Measurements from ENCODE around the gene BRI3BP.

The BRI3BP gene

DNA sequence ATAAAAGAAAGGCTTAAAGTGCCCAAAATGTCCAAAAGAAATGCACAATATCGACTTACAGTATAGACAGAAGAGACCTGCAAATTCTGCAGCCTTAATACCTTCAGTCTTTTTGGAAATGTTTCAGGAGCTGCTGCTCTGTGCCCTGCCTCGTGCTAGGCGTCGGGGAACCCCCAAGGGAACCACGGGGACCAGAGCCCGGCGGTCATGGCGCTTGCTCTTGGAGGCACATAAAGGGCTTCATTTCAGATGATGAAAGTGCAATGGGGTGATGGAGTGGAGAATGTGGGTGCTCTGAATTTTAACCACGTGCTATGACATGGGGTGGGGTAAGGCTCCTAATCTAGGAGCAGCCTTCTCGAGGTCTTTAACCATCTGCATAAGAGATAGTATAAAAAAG, 57.0 kb downstream of the BRI3BP start:
- Histone ChIP-seq H3K4me3 (replicated peaks; ENCODE audit: insufficient read depth, low read length) (no peak overlapping the region), H3K27ac (replicated peaks) (no peak overlapping the region), H3K27me3 (ENCODE audit: insufficient read depth, poor library complexity, severe bottlenecking) (no peaks in the 10 kb centered on the region)
- DNase-seq (ENCODE audit: low read depth in 1 of 2, low spot score in 1 of 2) = no peak
- TF ChIP-seq GABPA (IDR thresholded peaks at IDR 0.05; ENCODE audit: low read depth) (no peak), POLR2AphosphoS5 (IDR thresholded peaks at IDR 0.05; ENCODE audit: low read depth) (no peak), SPI1 (IDR thresholded peaks at IDR 0.05; ENCODE audit: borderline replicate concordance, low read depth) (no peak)
- TF ChIP-seq, protein P1, sequence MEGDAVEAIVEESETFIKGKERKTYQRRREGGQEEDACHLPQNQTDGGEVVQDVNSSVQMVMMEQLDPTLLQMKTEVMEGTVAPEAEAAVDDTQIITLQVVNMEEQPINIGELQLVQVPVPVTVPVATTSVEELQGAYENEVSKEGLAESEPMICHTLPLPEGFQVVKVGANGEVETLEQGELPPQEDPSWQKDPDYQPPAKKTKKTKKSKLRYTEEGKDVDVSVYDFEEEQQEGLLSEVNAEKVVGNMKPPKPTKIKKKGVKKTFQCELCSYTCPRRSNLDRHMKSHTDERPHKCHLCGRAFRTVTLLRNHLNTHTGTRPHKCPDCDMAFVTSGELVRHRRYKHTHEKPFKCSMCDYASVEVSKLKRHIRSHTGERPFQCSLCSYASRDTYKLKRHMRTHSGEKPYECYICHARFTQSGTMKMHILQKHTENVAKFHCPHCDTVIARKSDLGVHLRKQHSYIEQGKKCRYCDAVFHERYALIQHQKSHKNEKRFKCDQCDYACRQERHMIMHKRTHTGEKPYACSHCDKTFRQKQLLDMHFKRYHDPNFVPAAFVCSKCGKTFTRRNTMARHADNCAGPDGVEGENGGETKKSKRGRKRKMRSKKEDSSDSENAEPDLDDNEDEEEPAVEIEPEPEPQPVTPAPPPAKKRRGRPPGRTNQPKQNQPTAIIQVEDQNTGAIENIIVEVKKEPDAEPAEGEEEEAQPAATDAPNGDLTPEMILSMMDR (IDR thresholded peaks at IDR 0.05; ENCODE audit: insufficient read depth, low read length) = no peak
- TF ChIP-seq, protein P2, sequence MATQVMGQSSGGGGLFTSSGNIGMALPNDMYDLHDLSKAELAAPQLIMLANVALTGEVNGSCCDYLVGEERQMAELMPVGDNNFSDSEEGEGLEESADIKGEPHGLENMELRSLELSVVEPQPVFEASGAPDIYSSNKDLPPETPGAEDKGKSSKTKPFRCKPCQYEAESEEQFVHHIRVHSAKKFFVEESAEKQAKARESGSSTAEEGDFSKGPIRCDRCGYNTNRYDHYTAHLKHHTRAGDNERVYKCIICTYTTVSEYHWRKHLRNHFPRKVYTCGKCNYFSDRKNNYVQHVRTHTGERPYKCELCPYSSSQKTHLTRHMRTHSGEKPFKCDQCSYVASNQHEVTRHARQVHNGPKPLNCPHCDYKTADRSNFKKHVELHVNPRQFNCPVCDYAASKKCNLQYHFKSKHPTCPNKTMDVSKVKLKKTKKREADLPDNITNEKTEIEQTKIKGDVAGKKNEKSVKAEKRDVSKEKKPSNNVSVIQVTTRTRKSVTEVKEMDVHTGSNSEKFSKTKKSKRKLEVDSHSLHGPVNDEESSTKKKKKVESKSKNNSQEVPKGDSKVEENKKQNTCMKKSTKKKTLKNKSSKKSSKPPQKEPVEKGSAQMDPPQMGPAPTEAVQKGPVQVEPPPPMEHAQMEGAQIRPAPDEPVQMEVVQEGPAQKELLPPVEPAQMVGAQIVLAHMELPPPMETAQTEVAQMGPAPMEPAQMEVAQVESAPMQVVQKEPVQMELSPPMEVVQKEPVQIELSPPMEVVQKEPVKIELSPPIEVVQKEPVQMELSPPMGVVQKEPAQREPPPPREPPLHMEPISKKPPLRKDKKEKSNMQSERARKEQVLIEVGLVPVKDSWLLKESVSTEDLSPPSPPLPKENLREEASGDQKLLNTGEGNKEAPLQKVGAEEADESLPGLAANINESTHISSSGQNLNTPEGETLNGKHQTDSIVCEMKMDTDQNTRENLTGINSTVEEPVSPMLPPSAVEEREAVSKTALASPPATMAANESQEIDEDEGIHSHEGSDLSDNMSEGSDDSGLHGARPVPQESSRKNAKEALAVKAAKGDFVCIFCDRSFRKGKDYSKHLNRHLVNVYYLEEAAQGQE (IDR thresholded peaks at IDR 0.05; ENCODE audit: insufficient replicate concordance, low read depth) = no peak

DNA sequence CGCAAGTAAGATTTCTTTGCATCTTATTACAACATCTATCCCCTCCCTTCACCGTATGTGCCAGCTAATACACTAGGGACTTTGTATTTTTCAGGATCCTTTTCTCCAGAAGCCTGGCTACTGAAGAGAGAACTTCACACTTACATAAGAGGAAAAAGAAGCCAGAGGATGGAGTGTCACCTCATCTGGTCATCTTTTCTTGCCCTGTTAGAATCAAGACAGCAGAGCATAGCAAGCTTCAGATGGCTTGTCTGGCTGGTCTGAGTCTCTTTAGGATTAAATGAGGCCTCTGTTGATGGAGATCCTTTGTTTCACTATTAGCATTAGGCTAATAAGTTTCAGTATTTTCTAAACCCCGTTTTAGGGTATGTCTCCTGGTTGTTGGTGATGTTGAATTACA, 57.4 kb downstream of the BRI3BP start:
- no peak for DNase-seq (ENCODE audit: low read depth in 1 of 2, low spot score in 1 of 2)
- Histone ChIP-seq H3K27ac (replicated peaks) (no peak overlapping the region), H3K4me3 (replicated peaks; ENCODE audit: insufficient read depth, low read length) (no peak overlapping the region), H3K27me3 (ENCODE audit: insufficient read depth, poor library complexity, severe bottlenecking) (no peaks in the 10 kb centered on the region)
- TF ChIP-seq, protein P2 (IDR thresholded peaks at IDR 0.05; ENCODE audit: insufficient replicate concordance, low read depth) = no peak
- TF ChIP-seq GABPA (IDR thresholded peaks at IDR 0.05; ENCODE audit: low read depth) (no peak), SPI1 (IDR thresholded peaks at IDR 0.05; ENCODE audit: borderline replicate concordance, low read depth) (no peak), POLR2AphosphoS5 (IDR thresholded peaks at IDR 0.05; ENCODE audit: low read depth) (no peak)
- TF ChIP-seq, protein P1 (IDR thresholded peaks at IDR 0.05; ENCODE audit: insufficient read depth, low read length) = no peak

DNA sequence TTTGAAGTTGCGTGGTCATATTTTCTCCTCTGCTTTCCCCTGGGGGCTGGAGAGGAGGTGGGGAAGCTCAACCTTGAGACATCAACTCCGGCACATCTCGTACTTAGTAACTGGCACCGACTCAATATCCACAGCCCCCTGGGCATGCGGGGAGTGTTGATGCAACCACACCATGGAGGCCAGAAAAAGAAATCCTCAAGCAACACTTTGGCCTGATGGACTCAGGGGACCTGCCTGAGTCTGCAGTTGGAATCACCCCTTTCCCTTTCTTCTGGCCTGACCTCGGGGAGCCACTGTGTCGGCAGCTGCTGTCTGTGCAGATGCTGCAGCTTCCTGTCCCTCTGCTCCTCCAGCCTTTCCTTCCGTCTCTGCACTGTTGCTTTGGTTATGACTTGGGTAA, 60.4 kb downstream of the BRI3BP start:
- Histone ChIP-seq H3K27ac (replicated peaks) (no peak overlapping the region), H3K4me3 (replicated peaks; ENCODE audit: insufficient read depth, low read length) (no peak overlapping the region), H3K27me3 (ENCODE audit: insufficient read depth, poor library complexity, severe bottlenecking) (no peaks in the 10 kb centered on the region)
- no peak for TF ChIP-seq GABPA (IDR thresholded peaks at IDR 0.05; ENCODE audit: low read depth)
- TF ChIP-seq SPI1 (IDR thresholded peaks at IDR 0.05; ENCODE audit: borderline replicate concordance, low read depth) = no peak
- TF ChIP-seq, protein P2 (IDR thresholded peaks at IDR 0.05; ENCODE audit: insufficient replicate concordance, low read depth) = no peak
- TF ChIP-seq POLR2AphosphoS5 (IDR thresholded peaks at IDR 0.05; ENCODE audit: low read depth) = no peak
- TF ChIP-seq, protein P1 (IDR thresholded peaks at IDR 0.05; ENCODE audit: insufficient read depth, low read length) = no peak
- no peak for DNase-seq (ENCODE audit: low read depth in 1 of 2, low spot score in 1 of 2)

Data from HL-60 (cell line).